SKM-1 treated with dmso at 0.1 percent for 144 hours (cell line): ENCODE results near the gene MED13.
"Not testable (repeated sequence)": the region's sequence is repeated elsewhere in the genome, so short reads cannot be mapped to it uniquely, and the experiment has no call there.

Source experiments
- DNase-seq: peaks from one replicate; lab custom pipeline; 2025; ENCODE audit not compliant: unreplicated experiment; lab: John Stamatoyannopoulos, UW

The MED13 gene

DNA sequence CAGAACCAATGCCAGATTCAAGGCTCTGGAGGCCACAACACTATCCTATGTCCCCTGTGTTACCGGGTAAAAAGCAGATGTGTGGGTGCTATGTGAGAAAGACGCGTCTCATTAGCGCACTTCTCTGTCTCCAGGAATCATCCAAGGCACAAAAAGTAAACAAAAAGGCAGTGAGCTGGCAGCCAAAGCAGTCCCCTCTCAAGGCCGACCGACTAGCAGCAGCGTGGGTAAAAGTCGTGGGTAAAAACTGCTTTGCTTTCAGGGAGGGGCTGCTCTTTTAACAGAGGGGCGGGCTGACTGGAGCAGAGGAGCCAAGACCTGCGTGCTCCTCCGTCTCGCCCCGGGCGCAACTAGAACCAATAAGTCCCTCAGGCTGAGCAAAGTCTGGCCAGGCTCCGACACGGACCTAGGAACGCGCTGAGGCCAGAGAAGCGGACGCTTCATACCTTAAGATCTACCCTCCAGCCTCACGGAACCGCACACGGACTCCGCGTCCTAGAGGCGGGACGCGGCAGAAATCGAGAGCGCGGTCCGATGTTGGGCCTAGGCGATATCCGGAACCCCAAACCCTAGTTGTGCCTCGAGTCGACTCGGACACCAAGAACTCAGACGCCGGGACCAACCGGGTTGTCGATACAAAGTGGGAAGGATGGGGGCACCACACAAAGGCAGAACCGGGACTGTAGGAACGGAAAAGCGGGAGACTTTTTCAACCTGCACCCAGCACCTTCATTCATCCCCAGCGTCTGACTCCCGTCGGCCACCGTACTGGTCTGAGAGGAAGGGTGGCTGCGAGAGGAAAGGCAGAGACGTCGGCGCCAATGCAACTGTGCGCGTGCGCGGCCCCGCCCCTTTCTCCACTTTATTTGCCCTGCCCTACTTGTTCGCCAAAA is 137.6 kb downstream of the MED13 start, which contains the start of gene INTS2:
Gene INTS2 (minus strand): TSS at position 775 of the 893 bp plus-strand sequence. CDS start 1,338 bp downstream, outside the sequence.
- DNase-seq = peak; percentile 93

DNA sequence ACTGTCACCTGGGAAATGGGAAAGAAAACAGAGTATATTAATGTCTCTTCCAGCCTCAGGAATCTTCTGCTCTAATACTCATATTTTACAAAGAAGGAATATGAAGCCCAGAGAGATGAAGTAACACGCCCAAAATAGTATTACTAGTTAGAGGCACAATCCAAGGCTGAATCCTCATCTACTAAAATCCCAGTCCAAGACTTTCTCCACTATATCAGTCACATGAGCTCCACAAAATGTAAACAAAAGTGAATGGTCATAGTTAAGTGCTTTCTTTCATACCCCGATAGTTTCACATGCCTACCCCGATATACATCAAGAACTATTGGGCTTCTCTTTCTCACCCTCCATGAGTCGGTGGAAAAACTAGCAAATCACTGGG is 138.3 kb downstream of the MED13 start:
- no peak for DNase-seq

GRCh38 chr17:61915162-61915561 is 149.9 kb downstream of the MED13 start:
- not testable (repeated sequence) for DNase-seq

DNA sequence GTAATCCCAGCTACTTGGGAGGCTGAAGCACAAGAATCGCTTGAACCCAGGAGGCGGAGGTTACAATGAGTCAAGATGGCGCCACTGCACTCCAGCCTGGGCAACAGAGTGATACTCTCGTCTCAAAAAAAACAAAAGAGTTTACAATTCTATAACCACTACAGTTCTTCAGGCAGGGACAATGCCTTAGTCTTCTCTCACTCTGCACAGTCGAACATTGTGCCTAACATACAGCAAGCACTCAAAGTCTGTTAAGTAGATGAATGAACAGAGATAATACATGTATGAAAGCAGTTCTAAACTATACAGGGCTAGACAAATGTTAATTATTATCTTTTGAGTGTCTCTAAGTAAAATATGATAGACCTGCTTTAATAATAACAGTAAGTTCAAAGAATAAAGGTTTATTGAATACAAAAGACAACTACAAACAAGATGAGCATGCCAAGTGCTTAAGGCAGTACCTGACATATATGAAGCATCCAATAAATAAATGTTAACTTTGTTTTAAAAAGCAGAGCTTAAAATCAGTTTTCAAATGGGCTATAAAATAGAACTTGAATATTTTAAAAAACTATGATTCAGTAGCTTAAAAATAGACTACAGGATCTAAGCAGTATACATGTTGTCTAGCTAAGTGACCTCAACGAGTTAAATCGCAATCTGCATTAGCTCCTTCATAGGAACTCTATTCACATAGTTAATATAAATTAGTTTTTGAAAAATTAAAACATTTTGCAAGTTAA is 156.6 kb downstream of the MED13 start:
- DNase-seq = no peak

GRCh38 chr17:61907361-61907760 is 157.7 kb downstream of the MED13 start:
- no peak for DNase-seq

DNA sequence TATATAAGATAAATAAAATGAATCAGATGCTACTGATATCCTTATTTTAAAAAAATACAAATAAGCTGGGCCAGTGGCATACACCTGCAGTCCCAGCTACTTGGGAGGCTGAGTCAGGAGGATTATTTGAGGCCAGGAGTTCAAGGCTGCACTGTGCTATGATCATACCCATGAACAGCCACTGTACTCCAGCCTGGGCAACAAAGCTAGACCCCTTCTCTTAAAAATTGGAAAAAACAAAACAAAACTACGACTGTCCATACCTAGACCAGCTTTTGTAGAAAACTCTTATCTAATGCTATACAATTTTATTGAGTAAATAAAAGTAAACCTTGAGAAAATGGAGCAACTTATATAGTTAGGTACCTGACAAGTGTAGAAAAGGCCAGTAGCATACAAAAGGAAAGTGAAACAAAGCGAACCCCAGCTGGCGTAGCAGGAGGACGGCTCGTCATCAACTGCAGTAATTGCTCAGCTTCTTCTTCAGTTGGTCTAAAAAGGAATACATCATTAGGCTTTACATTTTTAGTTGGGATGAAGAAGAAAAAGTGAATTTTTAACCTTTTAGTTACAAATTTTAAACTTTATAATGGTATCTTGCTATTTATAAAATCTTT is 160.9 kb downstream of the MED13 start:
- no peak for DNase-seq

DNA sequence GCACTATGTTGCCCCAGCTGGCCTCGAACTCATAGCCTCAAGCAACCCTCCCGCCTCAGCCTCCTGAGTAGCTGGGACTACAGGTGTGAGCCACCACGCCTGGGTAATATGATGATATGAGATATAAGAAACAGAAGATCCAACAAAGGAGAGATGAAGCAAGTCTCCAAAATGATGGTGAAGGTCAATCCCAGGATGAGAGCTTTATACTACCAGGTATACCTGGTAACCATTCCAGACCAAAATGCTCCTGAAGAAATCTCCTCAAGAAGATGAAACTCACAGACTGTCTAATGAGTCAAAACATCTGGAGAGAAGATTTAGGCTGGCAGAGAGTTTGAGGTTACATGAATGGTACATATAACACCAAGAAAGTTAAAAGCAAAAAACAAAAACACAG is 161.8 kb downstream of the MED13 start:
- no peak for DNase-seq

DNA sequence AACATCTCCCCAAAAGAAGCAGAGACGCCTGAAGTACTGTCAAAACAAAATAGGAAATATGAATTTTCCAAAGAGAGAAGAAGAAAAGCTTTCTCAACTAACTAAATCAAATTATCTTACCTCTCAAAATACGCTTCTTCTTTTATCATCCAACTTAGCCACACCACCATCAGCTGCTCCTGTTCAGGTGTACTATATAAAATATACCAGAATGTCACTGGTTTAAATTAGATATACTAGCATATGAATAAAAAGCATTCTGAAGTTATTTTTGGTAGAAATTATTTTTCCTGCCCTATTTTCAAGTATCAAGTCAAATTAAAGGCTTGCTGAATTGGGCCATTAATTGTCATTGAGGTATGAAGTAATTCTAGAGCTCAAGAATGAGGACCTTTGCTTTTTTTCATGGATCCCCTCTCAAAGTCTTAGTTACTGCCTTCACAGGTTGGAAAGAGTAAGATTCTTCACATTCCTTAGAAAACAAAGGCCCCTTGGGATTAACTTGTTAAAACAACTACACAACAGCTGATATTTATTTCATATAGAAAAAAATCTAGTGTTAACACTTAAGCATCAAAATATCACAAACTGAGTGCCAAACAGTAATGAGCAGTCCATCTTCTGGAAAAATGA is 167.4 kb downstream of the MED13 start:
- DNase-seq = no peak

DNA sequence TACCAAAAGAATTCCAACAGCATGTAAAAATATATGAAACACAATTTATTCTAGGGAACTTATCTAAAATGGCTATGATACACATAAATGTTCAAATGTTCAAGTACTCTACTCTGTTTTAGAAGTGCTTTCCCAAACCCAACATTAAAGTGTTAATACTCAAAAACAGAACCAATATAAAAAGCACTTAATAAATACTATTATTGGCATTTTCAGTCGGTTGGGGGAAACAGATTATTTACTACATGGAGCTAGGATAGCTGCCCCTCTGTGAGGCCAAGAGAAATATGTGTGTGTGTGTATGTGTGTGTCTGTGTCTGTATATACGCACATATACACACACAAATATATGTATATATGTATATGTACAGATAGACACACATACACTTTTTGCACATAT is 169.7 kb downstream of the MED13 start:
- DNase-seq = no peak

DNA sequence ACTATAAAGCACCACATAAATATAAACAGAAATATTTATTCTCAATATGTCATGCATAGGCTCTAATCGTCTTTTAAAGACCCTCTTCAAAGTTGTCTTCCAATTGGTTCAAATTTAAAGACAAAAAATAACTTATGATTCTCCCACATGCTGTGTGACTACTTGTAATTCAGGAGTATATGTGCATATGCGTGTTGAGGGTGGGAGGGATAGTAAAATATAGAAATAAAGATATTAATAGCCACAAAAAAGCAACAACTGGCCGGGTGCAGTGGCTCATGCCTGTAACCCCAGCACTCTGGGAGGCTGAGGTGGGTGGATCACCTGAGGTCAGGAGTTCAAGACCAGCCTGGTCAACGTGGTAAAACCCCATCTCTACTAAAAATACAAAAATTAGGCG is 170.8 kb downstream of the MED13 start:
- DNase-seq = not testable (repeated sequence)
